Nephron progenitor cell (in vitro differentiated cells): ENCODE measurements around the gene ZNF212.

ENCODE experiments used
- DNase-seq: peaks from one replicate; pipeline ENCODE4 v3.0.0; 2021
- H3K27ac Mint-ChIP-seq: 2 replicates; pipeline ENCODE4 v1.8.0; 2021; ENCODE audit warnings: mild to moderate bottlenecking, moderate library complexity, mixed read lengths
- H3K27me3 Mint-ChIP-seq: 2 replicates; pipeline ENCODE4 v1.8.0; 2021; ENCODE audit warnings: mild to moderate bottlenecking, low read depth, mixed read lengths; ENCODE audit not compliant: poor library complexity
- H3K36me3 Mint-ChIP-seq: 2 replicates; pipeline ENCODE4 v1.8.0; 2021; ENCODE audit warnings: low read depth, mixed read lengths
- H3K4me1 Mint-ChIP-seq: 2 replicates; pipeline ENCODE4 v1.8.0; 2021; ENCODE audit warnings: mixed read lengths
- H3K4me3 Mint-ChIP-seq: 2 replicates; pipeline ENCODE4 v1.8.0; 2021; ENCODE audit warnings: mild to moderate bottlenecking, moderate library complexity, mixed read lengths
- H3K9me3 Mint-ChIP-seq: 2 replicates; pipeline ENCODE4 v1.8.0; 2021; ENCODE audit warnings: mild to moderate bottlenecking, moderate library complexity, mixed read lengths
- TF ChIP-seq, protein P1 (sequence below): fragments of 200-600 bp; sonication (generic); IDR thresholded peaks from 2 replicates; pipeline ENCODE4 v1.5.0; 2021; ENCODE audit warnings: antibody characterized with exemption

The ZNF212 gene

DNA sequence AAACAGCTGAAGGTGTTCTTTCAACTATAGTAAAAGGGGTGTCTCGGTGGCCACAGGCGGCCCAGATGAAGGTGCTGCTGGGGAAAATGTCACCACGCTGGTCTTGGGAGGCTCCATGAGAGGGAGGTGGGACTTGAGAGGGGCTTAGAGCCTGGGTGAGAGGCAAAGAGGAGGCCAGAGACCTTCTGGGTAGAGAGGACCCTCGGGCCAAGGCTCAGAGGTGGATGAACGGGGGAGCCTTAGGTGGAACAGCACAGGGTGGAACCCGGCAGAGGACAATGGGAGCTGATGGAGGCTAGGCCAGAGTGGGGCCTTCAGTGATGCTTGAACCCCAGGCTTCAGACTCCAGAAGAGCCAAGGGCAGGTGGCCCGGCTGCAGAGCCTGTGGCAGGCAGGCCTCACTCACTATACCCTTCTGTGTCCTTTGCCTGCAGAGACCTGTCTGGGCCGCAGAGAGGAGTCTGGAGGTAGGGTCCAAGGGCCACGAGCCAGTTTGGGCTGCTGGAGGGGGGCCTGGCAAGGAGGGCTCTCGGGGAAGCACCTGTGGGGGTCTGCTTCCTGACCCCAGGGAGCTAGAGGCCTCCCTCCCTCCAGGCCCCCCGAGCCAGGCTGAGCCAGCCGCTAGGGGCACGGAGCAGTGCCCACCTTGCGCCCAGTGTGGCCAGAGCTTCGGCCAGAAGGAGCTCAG, 54.6 kb downstream of the ZNF212 start:
- peaks cover 5% of the 10 kb centered on the region for H3K36me3 Mint-ChIP-seq
- TF ChIP-seq, protein P1, sequence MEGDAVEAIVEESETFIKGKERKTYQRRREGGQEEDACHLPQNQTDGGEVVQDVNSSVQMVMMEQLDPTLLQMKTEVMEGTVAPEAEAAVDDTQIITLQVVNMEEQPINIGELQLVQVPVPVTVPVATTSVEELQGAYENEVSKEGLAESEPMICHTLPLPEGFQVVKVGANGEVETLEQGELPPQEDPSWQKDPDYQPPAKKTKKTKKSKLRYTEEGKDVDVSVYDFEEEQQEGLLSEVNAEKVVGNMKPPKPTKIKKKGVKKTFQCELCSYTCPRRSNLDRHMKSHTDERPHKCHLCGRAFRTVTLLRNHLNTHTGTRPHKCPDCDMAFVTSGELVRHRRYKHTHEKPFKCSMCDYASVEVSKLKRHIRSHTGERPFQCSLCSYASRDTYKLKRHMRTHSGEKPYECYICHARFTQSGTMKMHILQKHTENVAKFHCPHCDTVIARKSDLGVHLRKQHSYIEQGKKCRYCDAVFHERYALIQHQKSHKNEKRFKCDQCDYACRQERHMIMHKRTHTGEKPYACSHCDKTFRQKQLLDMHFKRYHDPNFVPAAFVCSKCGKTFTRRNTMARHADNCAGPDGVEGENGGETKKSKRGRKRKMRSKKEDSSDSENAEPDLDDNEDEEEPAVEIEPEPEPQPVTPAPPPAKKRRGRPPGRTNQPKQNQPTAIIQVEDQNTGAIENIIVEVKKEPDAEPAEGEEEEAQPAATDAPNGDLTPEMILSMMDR: no peak
- H3K4me1 Mint-ChIP-seq: no peaks in the 10 kb centered on the region
- H3K9me3 Mint-ChIP-seq: peaks cover 8% of the 10 kb centered on the region
- H3K27me3 Mint-ChIP-seq: no peaks in the 10 kb centered on the region
- no peak overlapping the region for H3K27ac Mint-ChIP-seq
- H3K4me3 Mint-ChIP-seq: no peak overlapping the region
- no peak for DNase-seq

DNA sequence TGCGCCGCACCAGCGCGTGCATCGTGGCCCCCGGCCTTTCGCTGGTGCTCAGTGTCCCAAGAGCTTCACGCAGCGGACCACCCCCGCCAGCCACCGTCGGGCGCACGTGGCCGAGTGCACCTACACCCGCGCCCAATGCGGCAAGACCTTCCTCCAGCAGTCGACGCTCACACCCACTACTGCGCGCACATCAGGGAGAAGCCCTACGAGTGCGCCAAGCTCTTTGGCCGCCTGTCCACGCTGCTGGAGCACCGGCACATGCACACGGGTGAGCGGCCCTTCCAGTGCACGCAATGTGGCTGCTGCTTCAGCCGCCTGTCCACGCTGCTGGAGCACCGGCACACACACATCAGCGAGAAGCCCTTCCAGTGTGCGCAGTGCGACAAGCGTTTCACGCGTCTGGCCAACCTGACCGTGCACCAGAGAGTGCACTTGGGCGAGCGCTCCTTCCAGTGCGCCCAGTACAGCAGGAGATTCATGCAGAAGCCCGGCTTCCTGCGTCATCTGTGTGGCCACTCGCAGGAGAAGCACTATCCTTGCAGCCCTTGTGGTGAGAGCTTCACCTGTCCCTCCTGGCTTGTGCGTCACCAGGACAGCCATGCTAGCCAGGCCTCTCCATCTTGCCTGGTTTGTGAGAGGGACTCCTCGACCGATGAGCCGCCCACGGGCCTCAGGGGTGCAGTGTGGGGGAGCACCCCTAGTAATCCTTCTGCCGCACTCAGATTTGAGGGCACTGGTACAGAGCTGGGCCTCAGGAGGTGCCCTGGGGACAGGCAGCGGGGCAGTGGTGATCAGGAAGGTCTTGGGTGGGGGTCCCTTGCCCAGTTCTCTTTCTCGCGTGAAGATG, 55.4 kb downstream of the ZNF212 start:
- Mint-ChIP-seq H3K4me3 (no peak overlapping the region), H3K27ac (no peak overlapping the region), H3K27me3 (no peaks in the 10 kb centered on the region), H3K9me3 (peaks cover 10% of the 10 kb centered on the region), H3K4me1 (no peaks in the 10 kb centered on the region), H3K36me3 (peaks cover 5% of the 10 kb centered on the region)
- DNase-seq: no peak
- TF ChIP-seq, protein P1: no peak

DNA sequence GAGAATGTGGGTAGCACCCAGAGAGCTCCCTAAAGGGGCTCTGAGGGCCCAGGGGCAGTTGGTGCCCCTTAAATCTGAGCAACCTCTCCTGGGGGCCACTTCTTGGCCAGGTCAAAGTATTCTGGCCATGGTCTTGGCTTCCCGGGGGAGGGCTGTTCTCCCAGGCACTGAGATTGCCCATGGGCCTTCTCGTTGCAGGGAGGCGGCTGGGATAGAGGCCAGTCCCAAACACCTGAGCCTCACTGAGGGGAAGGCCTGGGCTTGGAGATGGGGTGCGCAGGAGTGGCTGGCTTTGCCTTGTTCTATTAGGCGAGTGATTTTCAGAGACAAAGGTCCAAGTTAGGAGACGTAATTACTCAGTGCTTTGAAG, 56.0 kb downstream of the ZNF212 start:
- Mint-ChIP-seq H3K4me3 (no peak overlapping the region), H3K27ac (no peak overlapping the region), H3K9me3 (peaks cover 13% of the 10 kb centered on the region), H3K27me3 (no peaks in the 10 kb centered on the region), H3K4me1 (no peaks in the 10 kb centered on the region), H3K36me3 (peaks cover 5% of the 10 kb centered on the region)
- TF ChIP-seq, protein P1: no peak
- DNase-seq: no peak

DNA sequence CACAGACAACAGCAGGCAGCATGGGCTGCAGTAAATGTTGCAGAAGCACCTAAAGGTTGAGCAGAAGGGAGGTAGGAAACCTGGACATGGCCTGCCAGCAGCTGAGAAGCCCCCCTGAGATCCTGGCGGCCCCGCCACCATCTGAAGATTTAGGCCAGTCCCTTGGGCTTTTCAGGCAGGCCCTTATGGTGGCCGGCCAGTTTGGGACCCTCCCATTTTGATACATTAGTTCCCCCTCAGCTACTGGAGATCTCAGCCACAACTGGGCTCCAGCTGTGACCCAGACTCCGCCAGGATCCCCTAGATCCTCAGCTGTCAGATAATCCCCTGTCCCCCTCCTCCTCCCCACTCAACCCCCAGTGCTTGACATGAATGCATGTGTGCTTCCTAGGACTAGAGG, 56.9 kb downstream of the ZNF212 start:
- peaks cover 4% of the 10 kb centered on the region for H3K27me3 Mint-ChIP-seq
- peaks cover 17% of the 10 kb centered on the region for H3K9me3 Mint-ChIP-seq
- TF ChIP-seq, protein P1: no peak
- H3K4me3 Mint-ChIP-seq: no peak overlapping the region
- DNase-seq: no peak
- H3K4me1 Mint-ChIP-seq: no peaks in the 10 kb centered on the region
- H3K27ac Mint-ChIP-seq: no peak overlapping the region
- peaks cover 5% of the 10 kb centered on the region for H3K36me3 Mint-ChIP-seq

DNA sequence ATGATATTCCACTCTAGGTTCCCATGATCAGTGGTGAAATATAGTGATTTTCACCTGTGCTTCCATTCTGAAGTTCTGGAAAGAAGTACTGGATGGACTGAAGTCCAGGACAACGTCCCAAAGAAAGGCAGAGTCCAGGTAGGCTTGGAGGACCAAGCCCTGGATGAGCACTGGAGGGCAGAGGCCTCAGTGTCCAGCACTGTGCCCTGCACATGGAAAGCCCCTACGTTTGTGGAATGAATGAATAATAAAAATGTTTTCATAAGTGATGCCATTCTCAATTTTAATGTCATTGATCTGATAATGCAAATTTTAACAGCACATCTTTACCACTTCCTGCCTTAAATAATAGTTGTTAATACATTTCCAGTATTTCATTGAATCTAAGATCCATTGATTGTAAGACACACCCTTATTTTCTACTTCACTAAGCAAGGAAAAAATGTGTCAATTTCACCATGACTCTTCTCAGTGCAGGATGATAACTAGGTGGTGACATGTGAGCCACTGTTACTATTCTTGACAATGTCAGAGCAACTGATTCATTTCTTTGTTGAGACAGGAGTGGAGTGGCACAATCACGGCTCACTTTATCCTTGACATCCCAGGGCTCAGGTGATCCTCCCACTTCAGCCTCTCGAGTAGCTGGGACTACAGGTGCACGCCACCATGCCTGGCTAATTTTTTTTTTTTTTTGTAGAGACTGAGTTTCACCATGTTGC, 57.7 kb downstream of the ZNF212 start:
- Mint-ChIP-seq H3K27me3 (peaks cover 8% of the 10 kb centered on the region), H3K4me1 (no peaks in the 10 kb centered on the region), H3K36me3 (peaks cover 5% of the 10 kb centered on the region), H3K27ac (no peak overlapping the region), H3K9me3 (peaks cover 17% of the 10 kb centered on the region), H3K4me3 (no peak overlapping the region)
- DNase-seq: no peak
- TF ChIP-seq, protein P1: no peak
